Measurements from ENCODE around the gene P3H2. TPM values are rescaled to one million over a fixed set of nuclear protein-coding genes. Genes with fewer than 3 reads are reported as not detected.

The P3H2 gene
- total RNA-seq, 1 donor from 2014 or later: not detected

DNA sequence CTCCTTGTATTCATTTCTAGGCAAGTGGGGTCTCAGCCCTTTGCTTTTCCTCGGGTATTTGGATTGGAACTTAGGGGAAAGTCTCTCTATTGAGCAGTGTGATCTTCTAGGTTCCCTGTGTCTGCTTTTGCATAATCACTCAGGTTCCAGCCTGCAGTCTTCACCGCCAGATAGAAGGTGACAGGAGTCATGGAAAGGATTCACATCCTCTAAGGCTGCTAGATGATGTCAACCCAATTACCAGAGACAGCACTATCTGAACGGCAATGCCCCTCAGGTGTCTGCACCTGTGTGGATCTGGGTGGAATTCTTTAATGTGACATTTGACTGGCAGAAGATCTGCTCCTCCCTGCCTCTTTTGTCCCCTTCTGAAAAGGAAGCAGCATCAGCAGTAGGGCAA, 177.7 kb downstream of the P3H2 start:
- POLR2A ChIA-PET: no interaction called here

DNA sequence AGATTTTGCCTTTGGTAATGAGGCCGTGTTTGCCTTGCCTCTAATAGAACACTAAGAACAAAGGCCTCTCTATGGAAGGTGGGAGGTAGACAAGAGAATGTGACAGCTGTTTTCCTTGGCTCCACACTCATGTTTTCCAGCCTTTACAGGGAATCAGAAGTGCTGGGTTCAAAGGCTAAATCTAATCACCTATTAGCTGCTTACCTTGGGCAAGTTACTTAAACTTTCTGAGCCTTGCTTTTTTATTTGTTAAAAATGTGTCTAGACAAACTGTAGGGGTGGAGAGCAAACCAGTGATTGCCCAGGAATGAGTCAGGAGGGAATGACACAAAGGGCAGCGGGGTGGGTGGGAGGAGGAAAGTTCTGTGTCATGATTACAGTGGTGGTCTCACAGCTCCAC, 179.0 kb downstream of the P3H2 start:
- DNase-seq (no peak), ATAC-seq (ENCODE audit: low read depth) (no peak)
- no peak overlapping the region for H3K4me3 Mint-ChIP-seq
- H3K36me3 Mint-ChIP-seq (ENCODE audit: low read depth): no peaks in the 10 kb centered on the region
- CTCF ChIA-PET: interaction anchor here (1.0 kb wide), 1 partner anchor 20 kb away, joined by 4 read pairs; no protein-coding TSS in a partner anchor
- intact Hi-C loops (cut with micrococcal nuclease): no loop called here
- POLR2A ChIA-PET: no interaction called here
- TF ChIP-seq, protein P1, sequence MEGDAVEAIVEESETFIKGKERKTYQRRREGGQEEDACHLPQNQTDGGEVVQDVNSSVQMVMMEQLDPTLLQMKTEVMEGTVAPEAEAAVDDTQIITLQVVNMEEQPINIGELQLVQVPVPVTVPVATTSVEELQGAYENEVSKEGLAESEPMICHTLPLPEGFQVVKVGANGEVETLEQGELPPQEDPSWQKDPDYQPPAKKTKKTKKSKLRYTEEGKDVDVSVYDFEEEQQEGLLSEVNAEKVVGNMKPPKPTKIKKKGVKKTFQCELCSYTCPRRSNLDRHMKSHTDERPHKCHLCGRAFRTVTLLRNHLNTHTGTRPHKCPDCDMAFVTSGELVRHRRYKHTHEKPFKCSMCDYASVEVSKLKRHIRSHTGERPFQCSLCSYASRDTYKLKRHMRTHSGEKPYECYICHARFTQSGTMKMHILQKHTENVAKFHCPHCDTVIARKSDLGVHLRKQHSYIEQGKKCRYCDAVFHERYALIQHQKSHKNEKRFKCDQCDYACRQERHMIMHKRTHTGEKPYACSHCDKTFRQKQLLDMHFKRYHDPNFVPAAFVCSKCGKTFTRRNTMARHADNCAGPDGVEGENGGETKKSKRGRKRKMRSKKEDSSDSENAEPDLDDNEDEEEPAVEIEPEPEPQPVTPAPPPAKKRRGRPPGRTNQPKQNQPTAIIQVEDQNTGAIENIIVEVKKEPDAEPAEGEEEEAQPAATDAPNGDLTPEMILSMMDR (IDR thresholded peaks at IDR 0.05): no peak
- no peak overlapping the region for H3K27ac Mint-ChIP-seq
- no peaks in the 10 kb centered on the region for H3K27me3 Mint-ChIP-seq
- H3K4me1 Mint-ChIP-seq: no peaks in the 10 kb centered on the region
- H3K9me3 Mint-ChIP-seq: no peaks in the 10 kb centered on the region

More for the DNA sequence above, 177.7 kb downstream of the P3H2 start:
- H3K27me3 Mint-ChIP-seq: no peaks in the 10 kb centered on the region
- no peak overlapping the region for H3K27ac Mint-ChIP-seq
- H3K4me1 Mint-ChIP-seq: no peaks in the 10 kb centered on the region
- H3K36me3 Mint-ChIP-seq (ENCODE audit: low read depth): no peaks in the 10 kb centered on the region
- no peak overlapping the region for H3K4me3 Mint-ChIP-seq
- no peak for ATAC-seq (ENCODE audit: low read depth)
- TF ChIP-seq, protein P1 (IDR thresholded peaks at IDR 0.05): no peak
- intact Hi-C loops (cut with micrococcal nuclease): no loop called here
- DNase-seq: no peak
- CTCF ChIA-PET: no interaction called here
- H3K9me3 Mint-ChIP-seq: no peaks in the 10 kb centered on the region

DNA sequence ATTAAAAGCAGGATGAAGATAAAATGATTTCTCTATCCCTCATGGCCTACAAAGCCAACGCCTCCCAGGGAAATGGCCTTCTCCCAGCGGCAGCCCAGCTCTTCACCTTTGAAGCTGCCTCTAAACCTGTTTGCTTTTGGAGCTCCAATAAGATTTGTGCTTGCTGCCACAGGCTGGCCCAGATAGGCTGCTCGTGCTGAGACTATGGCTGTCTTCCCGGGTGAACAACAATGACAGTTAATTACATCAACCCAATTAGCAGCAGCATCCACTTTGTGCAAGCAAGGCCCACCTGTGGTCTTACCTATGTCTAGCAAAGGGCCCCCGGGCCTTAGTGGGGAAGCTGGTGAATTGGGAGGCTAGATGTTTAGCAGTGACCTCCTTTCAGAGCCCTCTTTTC, 179.6 kb downstream of the P3H2 start:
- no peak for DNase-seq
- Mint-ChIP-seq H3K4me3 (no peak overlapping the region), H3K9me3 (no peaks in the 10 kb centered on the region), H3K27me3 (no peaks in the 10 kb centered on the region), H3K27ac (no peak overlapping the region), H3K36me3 (ENCODE audit: low read depth) (no peaks in the 10 kb centered on the region), H3K4me1 (no peaks in the 10 kb centered on the region)
- intact Hi-C loops (cut with micrococcal nuclease): no loop called here
- CTCF ChIA-PET: interaction anchor here (1.0 kb wide), 1 partner anchor 20 kb away, joined by 4 read pairs; no protein-coding TSS in a partner anchor
- TF ChIP-seq, protein P1 (IDR thresholded peaks at IDR 0.05): no peak
- ATAC-seq (ENCODE audit: low read depth): no peak
- POLR2A ChIA-PET: no interaction called here

DNA sequence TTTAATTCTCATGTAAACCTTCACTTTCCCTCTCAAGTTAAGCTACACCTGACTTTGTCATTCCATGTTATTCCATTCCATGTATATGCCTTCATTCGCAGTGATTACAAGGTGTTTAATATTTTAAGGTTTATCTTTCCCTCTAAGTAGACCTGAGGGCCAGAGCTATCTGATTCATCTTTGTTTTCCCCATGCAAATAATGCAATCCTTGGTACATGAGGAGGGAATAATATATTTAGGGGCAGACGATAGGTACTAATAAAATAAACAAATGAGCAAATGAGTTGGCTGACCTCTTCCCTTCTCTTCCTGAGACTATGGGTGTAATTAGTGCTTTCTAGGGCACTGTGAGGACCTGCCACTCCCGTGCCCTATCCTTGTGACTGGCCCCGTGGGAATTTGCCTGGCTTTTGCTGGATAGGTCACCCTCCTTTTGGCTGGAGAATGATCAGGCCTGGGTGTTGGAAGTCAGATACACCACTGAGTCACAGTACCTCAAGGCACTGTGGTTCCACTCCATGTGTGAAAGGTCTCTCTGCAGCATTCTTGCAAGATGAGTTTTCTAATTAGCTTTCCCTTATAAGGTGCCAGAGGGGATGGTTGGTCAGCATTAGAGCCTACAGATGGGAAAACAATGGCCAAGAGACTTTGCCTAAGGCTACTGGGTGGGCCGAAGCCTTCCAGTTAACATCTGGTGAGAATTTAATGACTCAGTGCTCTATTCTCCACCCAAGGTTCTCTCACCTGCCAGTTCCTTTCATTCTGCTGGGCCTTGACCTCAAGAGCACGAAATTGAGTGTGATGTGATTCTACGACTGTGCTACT, 183.2 kb downstream of the P3H2 start:
- ATAC-seq (ENCODE audit: low read depth): no peak
- DNase-seq: no peak
- H3K4me1 Mint-ChIP-seq: no peaks in the 10 kb centered on the region
- H3K9me3 Mint-ChIP-seq: no peaks in the 10 kb centered on the region
- ChIA-PET CTCF (no interaction called here), POLR2A (no interaction called here)
- intact Hi-C loops (cut with micrococcal nuclease): no loop called here
- H3K4me3 Mint-ChIP-seq: no peak overlapping the region
- no peaks in the 10 kb centered on the region for H3K27me3 Mint-ChIP-seq
- no peaks in the 10 kb centered on the region for H3K36me3 Mint-ChIP-seq (ENCODE audit: low read depth)
- TF ChIP-seq, protein P1 (IDR thresholded peaks at IDR 0.05): no peak
- no peak overlapping the region for H3K27ac Mint-ChIP-seq

DNA sequence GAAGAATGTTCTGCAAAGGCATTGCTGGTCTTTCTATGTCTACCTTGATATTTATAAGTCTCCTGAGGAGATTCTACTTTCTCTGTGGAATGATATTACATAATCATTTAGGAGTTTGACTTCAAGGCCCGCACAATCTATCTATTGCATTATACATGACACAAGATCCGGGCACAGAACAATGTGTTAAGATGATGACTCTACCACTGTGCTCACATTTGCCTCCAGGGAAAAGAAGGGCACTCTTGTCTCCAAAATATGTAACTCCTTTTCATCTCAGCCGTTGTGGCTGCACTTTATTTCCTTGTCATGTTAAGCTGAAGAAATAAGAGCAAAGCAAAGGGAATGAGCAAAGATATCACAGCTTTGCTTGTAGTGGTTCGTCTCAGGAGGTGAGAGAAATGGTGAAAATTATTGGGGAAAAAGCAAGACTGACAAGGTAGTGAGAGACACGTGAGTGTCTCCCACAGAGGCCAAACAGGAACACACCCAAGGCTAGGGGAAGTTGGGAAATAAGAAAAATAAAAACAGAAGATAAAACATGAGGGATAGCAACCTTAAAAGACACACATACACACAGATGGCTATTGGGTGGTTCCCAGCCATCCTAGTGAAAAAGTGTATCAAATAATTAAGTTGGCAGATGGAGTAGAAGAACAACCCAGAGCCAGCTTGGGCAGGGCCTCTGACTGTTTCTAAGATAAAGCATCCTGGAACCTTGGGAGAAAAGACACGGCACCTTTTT, 184.3 kb downstream of the P3H2 start:
- H3K36me3 Mint-ChIP-seq (ENCODE audit: low read depth): no peaks in the 10 kb centered on the region
- no peak overlapping the region for H3K27ac Mint-ChIP-seq
- no peaks in the 10 kb centered on the region for H3K27me3 Mint-ChIP-seq
- POLR2A ChIA-PET: no interaction called here
- no peak overlapping the region for H3K4me3 Mint-ChIP-seq
- CTCF ChIA-PET: no interaction called here
- ATAC-seq (ENCODE audit: low read depth) (no peak), DNase-seq (no peak)
- intact Hi-C loops (cut with micrococcal nuclease): no loop called here
- no peaks in the 10 kb centered on the region for H3K9me3 Mint-ChIP-seq
- no peaks in the 10 kb centered on the region for H3K4me1 Mint-ChIP-seq
- TF ChIP-seq, protein P1 (IDR thresholded peaks at IDR 0.05): no peak
